Activated CD4-positive, alpha-beta T cell treated with anti-CD3 and anti-CD28 coated beads, Interleukin-2, amount 10 ng/mL, durations not matched to agents 7 days and 5 days (primary cell): ENCODE measurements around the gene BRIX1. TPM values are rescaled to one million over a fixed set of nuclear protein-coding genes. Genes with fewer than 3 reads are reported as not detected.

ENCODE experiments used
- total RNA-seq, 2 experiments: library from RNA; stranded (reverse); gene quantifications; one replicate each; pipeline ENCODE4 v1.2.3, GENCODE V29; 2021

The BRIX1 gene
- total RNA-seq, 2 experiments from 2014 or later: 33.3 to 50.5 TPM

Other genes with a start within 250 kb of the BRIX1 start
- not detected for gene TTC23L, start 76.5 kb upstream of the BRIX1 start, total RNA-seq
- gene RAD1, start 207 bp upstream of the BRIX1 start, total RNA-seq: 10 to 100 TPM; 25.6 to 26.5 TPM
- gene DNAJC21, start 13.8 kb downstream of the BRIX1 start, total RNA-seq: 10 to 100 TPM; 52.4 to 57.6 TPM
- not detected for gene AGXT2, start 132.2 kb downstream of the BRIX1 start, total RNA-seq